Uterus (tissue), 2 donors: ENCODE results near the gene ZYG11B.

Experiments
- POLR2A ChIP-seq, 2 donors: fragments of 450-650 bp; IDR thresholded peaks; one replicate each; pipeline ENCODE4 v1.6.1; 2016; ENCODE audit warnings: antibody characterized with exemption in 2 of 2, mild to moderate bottlenecking in 1 of 2, moderate library complexity in 1 of 2
- TF ChIP-seq, protein P1 (sequence below), 4 experiments: fragments of 200-600 bp in 2 of 4; fragments of 450-650 bp in 2 of 4; sonication (generic) in 2 of 4; IDR thresholded peaks; one replicate each; pipeline ENCODE4 v1.5.1; 2016 to 2019; ENCODE audit warnings: antibody characterized with exemption in 4 of 4, mild to moderate bottlenecking in 2 of 4, moderate library complexity in 1 of 4

DNA sequence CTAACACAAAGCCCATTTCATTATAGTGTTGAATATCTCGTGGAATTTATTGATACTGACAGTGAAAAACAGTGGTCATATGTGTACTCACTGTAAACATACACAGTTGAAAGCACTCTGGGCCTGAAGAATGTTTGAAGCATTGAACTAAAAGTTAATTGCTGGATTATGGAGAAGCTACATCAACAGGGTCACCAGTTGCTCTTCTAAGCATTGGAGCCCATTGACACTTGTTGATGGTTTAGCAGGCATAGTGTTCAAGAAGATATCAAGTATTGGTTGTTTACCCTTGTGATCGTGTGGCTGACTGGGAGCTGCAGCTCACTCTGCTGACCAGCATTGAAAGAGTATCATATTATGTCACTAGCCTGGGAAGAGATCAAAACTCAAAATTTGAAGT, 126.6 kb downstream of the ZYG11B start:
- no peak for TF ChIP-seq POLR2A (IDR thresholded peaks at IDR 0.05)
- TF ChIP-seq, protein P1, sequence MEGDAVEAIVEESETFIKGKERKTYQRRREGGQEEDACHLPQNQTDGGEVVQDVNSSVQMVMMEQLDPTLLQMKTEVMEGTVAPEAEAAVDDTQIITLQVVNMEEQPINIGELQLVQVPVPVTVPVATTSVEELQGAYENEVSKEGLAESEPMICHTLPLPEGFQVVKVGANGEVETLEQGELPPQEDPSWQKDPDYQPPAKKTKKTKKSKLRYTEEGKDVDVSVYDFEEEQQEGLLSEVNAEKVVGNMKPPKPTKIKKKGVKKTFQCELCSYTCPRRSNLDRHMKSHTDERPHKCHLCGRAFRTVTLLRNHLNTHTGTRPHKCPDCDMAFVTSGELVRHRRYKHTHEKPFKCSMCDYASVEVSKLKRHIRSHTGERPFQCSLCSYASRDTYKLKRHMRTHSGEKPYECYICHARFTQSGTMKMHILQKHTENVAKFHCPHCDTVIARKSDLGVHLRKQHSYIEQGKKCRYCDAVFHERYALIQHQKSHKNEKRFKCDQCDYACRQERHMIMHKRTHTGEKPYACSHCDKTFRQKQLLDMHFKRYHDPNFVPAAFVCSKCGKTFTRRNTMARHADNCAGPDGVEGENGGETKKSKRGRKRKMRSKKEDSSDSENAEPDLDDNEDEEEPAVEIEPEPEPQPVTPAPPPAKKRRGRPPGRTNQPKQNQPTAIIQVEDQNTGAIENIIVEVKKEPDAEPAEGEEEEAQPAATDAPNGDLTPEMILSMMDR (IDR thresholded peaks at IDR 0.05) = no peak
